Activated T-helper 17 cell treated with anti-CD3 and anti-CD28 coated beads, Interleukin-2, amount 50 U/mL, for 72 hours (primary cell): Measurements from ENCODE around the gene RAET1L. TPM values are rescaled to one million over a fixed set of nuclear protein-coding genes. Genes with fewer than 3 reads are reported as not detected.
"Not testable (repeated sequence)": the region's sequence is repeated elsewhere in the genome, so short reads cannot be mapped to it uniquely, and the experiment has no call there.

Experiments used
- ATAC-seq: fragments of 150-1000 bp; cut with Tn5 transposase; replicated peaks from 2 replicates; pipeline ENCODE4 v1.10.0; 2021; ENCODE audit warnings: mild to moderate bottlenecking, moderate library complexity
- H3K27ac Mint-ChIP-seq: one replicate; pipeline ENCODE4 v1.8.0; 2022; ENCODE audit warnings: mixed read lengths
- H3K27me3 Mint-ChIP-seq: one replicate; pipeline ENCODE4 v1.8.0; 2022; ENCODE audit warnings: mixed read lengths
- H3K36me3 Mint-ChIP-seq: one replicate; pipeline ENCODE4 v1.8.0; 2022; ENCODE audit warnings: low read depth, mild to moderate bottlenecking, mixed read lengths
- H3K4me1 Mint-ChIP-seq: one replicate; pipeline ENCODE4 v1.8.0; 2022; ENCODE audit warnings: mixed read lengths
- H3K4me3 Mint-ChIP-seq: one replicate; pipeline ENCODE4 v1.8.0; 2022; ENCODE audit warnings: mild to moderate bottlenecking, mixed read lengths
- H3K9me3 Mint-ChIP-seq: one replicate; pipeline ENCODE4 v1.8.0; 2022; ENCODE audit warnings: mixed read lengths
- total RNA-seq, 2 donors: library from RNA; stranded (reverse); gene quantifications; one replicate each; pipeline ENCODE4 v1.2.3, GENCODE V29; 2022

Gene RAET1L
- total RNA-seq, 2 donors from 2014 or later = not detected

GRCh38 chr6:150001295-150002008 is 23.9 kb downstream of the RAET1L start:
- Mint-ChIP-seq H3K27me3 (peaks cover 10% of the 10 kb centered on the region), H3K4me1 (peaks cover 24% of the 10 kb centered on the region), H3K36me3 (no peaks in the 10 kb centered on the region), H3K9me3 (no peaks in the 10 kb centered on the region), H3K4me3 (peak overlapping the region; percentile 38), H3K27ac (peak overlapping the region; percentile 3)
- ATAC-seq = peak; percentile 82

GRCh38 chr6:149999636-150000035 is 25.7 kb downstream of the RAET1L start:
- H3K4me3 Mint-ChIP-seq = no peak overlapping the region
- H3K36me3 Mint-ChIP-seq = no peaks in the 10 kb centered on the region
- no peak overlapping the region for H3K27ac Mint-ChIP-seq
- peaks cover 20% of the 10 kb centered on the region for H3K27me3 Mint-ChIP-seq
- no peak for ATAC-seq
- H3K9me3 Mint-ChIP-seq = no peaks in the 10 kb centered on the region
- H3K4me1 Mint-ChIP-seq = peaks cover 24% of the 10 kb centered on the region

- no peak overlapping the region for H3K27ac Mint-ChIP-seq
- ATAC-seq = no peak
- peaks cover 12% of the 10 kb centered on the region for H3K4me1 Mint-ChIP-seq
- H3K36me3 Mint-ChIP-seq = no peaks in the 10 kb centered on the region
- H3K27me3 Mint-ChIP-seq = peaks cover 53% of the 10 kb centered on the region
- no peaks in the 10 kb centered on the region for H3K9me3 Mint-ChIP-seq
- no peak overlapping the region for H3K4me3 Mint-ChIP-seq
These were observed 29.4 kb downstream of the RAET1L start for GRCh38 chr6:149995971-149996370.

- peaks cover 12% of the 10 kb centered on the region for H3K4me1 Mint-ChIP-seq
- H3K4me3 Mint-ChIP-seq = no peak overlapping the region
These were observed 30.0 kb downstream of the RAET1L start for GRCh38 chr6:149995235-149995750.

GRCh38 chr6:149991838-149992237 is 33.5 kb downstream of the RAET1L start:
- no peak for ATAC-seq
- Mint-ChIP-seq H3K4me3 (peak overlapping the region; percentile 75), H3K27ac (no peak overlapping the region)

More at GRCh38 chr6:149995235-149995750, 30.0 kb downstream of the RAET1L start:
- no peak for ATAC-seq
- no peak overlapping the region for H3K27ac Mint-ChIP-seq
- H3K27me3 Mint-ChIP-seq = peaks cover 58% of the 10 kb centered on the region
- no peaks in the 10 kb centered on the region for H3K36me3 Mint-ChIP-seq
- H3K9me3 Mint-ChIP-seq = no peaks in the 10 kb centered on the region

DNA sequence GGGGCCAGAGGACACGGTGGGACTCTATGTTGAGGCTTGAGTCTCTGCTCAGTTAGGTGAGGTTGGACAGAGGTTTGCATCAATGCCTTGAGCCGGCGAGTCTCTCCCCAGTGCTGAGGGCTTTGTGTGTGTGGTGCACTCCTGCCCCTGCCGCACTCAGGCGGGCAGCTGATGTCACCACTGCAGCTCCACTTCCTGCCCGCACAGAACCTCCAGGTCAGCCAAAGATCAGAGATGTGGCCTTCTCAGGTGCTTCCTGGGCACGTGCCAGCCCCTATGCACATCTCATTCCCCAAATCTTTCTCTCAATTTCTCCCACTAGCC is 33.9 kb downstream of the RAET1L start:
- H3K9me3 Mint-ChIP-seq, H3K36me3 Mint-ChIP-seq, H3K27ac Mint-ChIP-seq: not testable (repeated sequence)
- peak overlapping the region; percentile 75 for H3K4me3 Mint-ChIP-seq
- H3K27me3 Mint-ChIP-seq = peaks cover 85% of the 10 kb centered on the region
- H3K4me1 Mint-ChIP-seq = peaks cover 24% of the 10 kb centered on the region
- ATAC-seq = peak; percentile 75

More at GRCh38 chr6:149991838-149992237, 33.5 kb downstream of the RAET1L start:
- H3K27me3 Mint-ChIP-seq = peaks cover 81% of the 10 kb centered on the region
- peaks cover 7% of the 10 kb centered on the region for H3K36me3 Mint-ChIP-seq
- H3K9me3 Mint-ChIP-seq = peaks cover 4% of the 10 kb centered on the region
- H3K4me1 Mint-ChIP-seq = peaks cover 24% of the 10 kb centered on the region

DNA sequence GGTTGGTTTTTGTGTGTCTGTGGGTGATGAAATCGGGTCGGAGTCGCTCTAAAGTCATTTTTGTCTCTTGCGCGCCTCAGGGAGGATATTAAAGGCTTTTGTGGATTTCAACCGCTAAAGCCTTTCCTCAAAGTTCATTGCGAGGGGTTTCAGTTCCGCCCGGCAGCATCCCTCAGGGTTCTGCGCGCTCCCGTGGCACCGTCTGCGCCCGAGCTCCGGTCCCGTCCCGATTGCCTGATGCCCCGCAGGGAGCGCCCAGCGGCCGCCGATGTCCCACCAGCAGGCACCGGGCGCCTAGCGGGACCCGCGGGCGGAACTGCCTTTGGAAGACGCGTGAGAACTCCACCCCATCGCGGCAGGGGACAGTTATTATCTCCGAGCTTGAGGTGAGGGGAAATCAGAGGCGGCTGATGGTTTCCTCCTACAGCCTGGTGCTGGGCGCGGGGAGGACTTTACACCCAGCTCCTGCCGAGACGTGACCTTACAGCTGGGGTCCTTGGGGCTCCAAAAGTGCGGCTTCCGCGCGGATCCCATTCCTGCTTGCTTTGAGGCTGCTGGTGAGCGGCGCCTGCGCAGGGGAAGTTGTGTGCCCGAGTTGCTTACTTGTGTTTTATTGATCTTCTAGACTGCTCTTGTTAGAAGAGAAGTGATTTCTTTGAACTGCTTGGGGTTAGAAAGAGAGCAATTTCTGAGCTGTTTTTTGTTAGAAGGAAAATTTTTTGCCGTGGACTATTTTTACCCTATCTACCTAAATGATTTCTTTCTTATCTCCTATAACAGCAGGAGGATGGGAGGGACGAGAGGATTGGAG is 34.5 kb downstream of the RAET1L start:
- Mint-ChIP-seq H3K36me3 (peaks cover 7% of the 10 kb centered on the region), H3K9me3 (peaks cover 4% of the 10 kb centered on the region), H3K27ac (no peak overlapping the region), H3K27me3 (peaks cover 87% of the 10 kb centered on the region), H3K4me1 (peaks cover 24% of the 10 kb centered on the region), H3K4me3 (peak overlapping the region; percentile 75)
- peak; percentile 61 for ATAC-seq

GRCh38 chr6:149990212-149990660 is 35.1 kb downstream of the RAET1L start:
- no peak for ATAC-seq
- H3K9me3 Mint-ChIP-seq = peaks cover 4% of the 10 kb centered on the region

GRCh38 chr6:149988550-149989346 is 36.6 kb downstream of the RAET1L start:
- no peak for ATAC-seq
- H3K4me3 Mint-ChIP-seq = peak overlapping the region; percentile 75
- peaks cover 4% of the 10 kb centered on the region for H3K9me3 Mint-ChIP-seq
- H3K36me3 Mint-ChIP-seq = peaks cover 7% of the 10 kb centered on the region
- no peak overlapping the region for H3K27ac Mint-ChIP-seq
- H3K4me1 Mint-ChIP-seq = peaks cover 24% of the 10 kb centered on the region
- H3K27me3 Mint-ChIP-seq = peaks cover 87% of the 10 kb centered on the region

More at GRCh38 chr6:149990212-149990660, 35.1 kb downstream of the RAET1L start:
- peak overlapping the region; percentile 75 for H3K4me3 Mint-ChIP-seq
- no peak overlapping the region for H3K27ac Mint-ChIP-seq
- H3K27me3 Mint-ChIP-seq = peaks cover 88% of the 10 kb centered on the region
- H3K4me1 Mint-ChIP-seq = peaks cover 24% of the 10 kb centered on the region
- peaks cover 7% of the 10 kb centered on the region for H3K36me3 Mint-ChIP-seq

DNA sequence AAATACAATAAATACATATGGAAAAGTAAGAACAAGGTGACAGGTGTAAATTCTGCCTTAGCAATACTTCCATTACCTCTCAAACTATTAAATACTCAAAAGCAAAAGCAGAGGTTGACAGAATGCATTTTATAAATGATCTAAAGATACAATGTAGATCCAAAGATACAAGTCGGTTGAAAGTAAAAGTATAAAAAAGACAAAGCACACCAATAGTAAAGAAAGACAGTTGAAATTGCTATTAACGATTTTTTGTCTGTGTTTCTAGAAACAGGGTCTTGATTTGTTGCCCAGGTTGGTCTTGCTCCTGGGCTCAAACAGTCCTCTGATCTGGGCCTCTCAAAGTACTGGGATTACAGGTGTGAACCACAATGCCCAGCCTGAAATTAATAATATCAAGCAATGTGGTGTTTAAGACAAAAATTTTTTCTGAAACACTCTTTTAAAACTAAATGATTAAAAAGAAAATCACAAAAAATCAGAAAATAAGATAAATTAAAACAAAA is 37.7 kb downstream of the RAET1L start:
- no peak overlapping the region for H3K4me3 Mint-ChIP-seq
- H3K27ac Mint-ChIP-seq = no peak overlapping the region
- H3K4me1 Mint-ChIP-seq = peaks cover 24% of the 10 kb centered on the region
- no peak for ATAC-seq
- H3K27me3 Mint-ChIP-seq = peaks cover 83% of the 10 kb centered on the region
- peaks cover 7% of the 10 kb centered on the region for H3K36me3 Mint-ChIP-seq
- peaks cover 4% of the 10 kb centered on the region for H3K9me3 Mint-ChIP-seq

DNA sequence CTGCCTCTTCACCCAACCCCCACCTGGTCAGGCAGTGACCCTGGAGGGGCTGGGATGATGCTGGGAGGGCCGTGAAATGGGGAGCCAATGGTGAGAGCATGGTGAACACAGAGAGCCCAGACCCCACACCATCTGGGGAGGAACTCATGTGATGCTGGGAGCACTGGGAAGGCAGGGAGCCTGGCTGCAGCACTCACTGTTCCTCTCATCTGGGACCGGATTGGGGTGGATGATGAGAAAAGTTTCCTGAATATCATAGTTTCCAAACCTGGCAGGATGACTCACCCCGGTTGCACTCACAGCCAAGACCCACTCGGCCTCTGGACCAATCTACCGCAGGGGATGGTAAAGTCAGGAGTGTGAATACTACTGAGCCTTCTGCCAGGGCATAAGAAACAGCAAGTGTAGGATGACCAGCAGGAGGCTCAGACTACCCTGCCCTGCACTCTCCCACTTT is 39.8 kb downstream of the RAET1L start:
- Mint-ChIP-seq H3K4me3 (no peak overlapping the region), H3K9me3 (peaks cover 4% of the 10 kb centered on the region), H3K36me3 (peaks cover 7% of the 10 kb centered on the region), H3K4me1 (peaks cover 25% of the 10 kb centered on the region), H3K27me3 (peaks cover 80% of the 10 kb centered on the region), H3K27ac (no peak overlapping the region)
- peak; percentile 21 for ATAC-seq

DNA sequence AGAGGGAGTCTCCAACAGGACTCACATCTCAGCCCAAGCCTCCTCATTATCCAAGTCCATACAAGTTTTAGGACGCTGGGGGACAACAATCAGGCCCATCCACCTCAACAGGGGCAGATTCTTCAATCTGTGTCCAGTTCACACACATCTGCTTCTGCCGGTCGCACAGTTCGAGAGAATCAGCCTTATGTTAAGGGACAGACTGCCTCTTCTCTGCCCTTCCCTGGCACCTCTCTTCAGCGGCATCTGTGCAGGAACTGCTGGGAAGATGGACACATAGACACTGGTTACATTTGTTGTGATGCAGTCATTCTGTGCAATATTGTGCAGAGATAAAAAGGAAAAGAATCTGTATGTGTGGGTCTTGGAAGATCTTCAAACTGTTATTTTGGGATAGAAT is 40.6 kb downstream of the RAET1L start:
- peaks cover 7% of the 10 kb centered on the region for H3K36me3 Mint-ChIP-seq
- H3K27ac Mint-ChIP-seq = no peak overlapping the region
- no peak overlapping the region for H3K4me3 Mint-ChIP-seq
- H3K4me1 Mint-ChIP-seq = peaks cover 18% of the 10 kb centered on the region
- peaks cover 76% of the 10 kb centered on the region for H3K27me3 Mint-ChIP-seq
- H3K9me3 Mint-ChIP-seq = peaks cover 4% of the 10 kb centered on the region
- ATAC-seq = no peak

DNA sequence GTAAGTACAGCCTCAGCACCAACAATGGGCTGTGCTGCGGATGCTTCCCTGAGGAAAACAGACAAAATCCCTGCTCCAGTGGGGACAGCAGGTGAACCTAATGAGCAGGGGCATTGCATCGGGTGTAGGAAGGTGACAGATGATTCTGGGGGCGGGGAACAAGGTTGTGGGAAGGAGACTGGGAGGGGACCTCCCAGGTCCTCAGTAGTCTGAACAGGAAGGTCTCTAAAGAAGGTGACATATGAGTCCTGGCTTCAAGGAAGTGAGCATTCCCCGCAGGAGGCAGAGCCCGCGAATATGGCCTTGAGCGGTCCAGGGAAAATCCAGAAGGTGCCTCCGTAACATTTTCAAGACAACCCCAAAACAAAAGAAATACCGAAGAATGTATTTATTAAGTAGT is 42.2 kb downstream of the RAET1L start:
- Mint-ChIP-seq H3K4me1 (peaks cover 9% of the 10 kb centered on the region), H3K4me3 (no peak overlapping the region), H3K9me3 (peaks cover 2% of the 10 kb centered on the region), H3K27ac (no peak overlapping the region), H3K36me3 (peaks cover 2% of the 10 kb centered on the region), H3K27me3 (peaks cover 71% of the 10 kb centered on the region)
- ATAC-seq = no peak

- H3K36me3 Mint-ChIP-seq = no peaks in the 10 kb centered on the region
- ATAC-seq = no peak
- no peaks in the 10 kb centered on the region for H3K9me3 Mint-ChIP-seq
- H3K27me3 Mint-ChIP-seq = peaks cover 69% of the 10 kb centered on the region
- peaks cover 9% of the 10 kb centered on the region for H3K4me1 Mint-ChIP-seq
- H3K27ac Mint-ChIP-seq = no peak overlapping the region
- no peak overlapping the region for H3K4me3 Mint-ChIP-seq
These were observed 46.0 kb downstream of the RAET1L start for GRCh38 chr6:149979293-149979692.
